NCI-H2196 treated with DMSO at 0.1 percent for 48 hours (cell line): ENCODE data around the gene ASB3.
"Not testable (repeated sequence)": the region's sequence is repeated elsewhere in the genome, so short reads cannot be mapped to it uniquely, and the experiment has no call there.

Experiments used
- DNase-seq: peaks from one replicate; lab custom pipeline; 2025; ENCODE audit not compliant: unreplicated experiment; lab: John Stamatoyannopoulos, UW

Gene ASB3

DNA sequence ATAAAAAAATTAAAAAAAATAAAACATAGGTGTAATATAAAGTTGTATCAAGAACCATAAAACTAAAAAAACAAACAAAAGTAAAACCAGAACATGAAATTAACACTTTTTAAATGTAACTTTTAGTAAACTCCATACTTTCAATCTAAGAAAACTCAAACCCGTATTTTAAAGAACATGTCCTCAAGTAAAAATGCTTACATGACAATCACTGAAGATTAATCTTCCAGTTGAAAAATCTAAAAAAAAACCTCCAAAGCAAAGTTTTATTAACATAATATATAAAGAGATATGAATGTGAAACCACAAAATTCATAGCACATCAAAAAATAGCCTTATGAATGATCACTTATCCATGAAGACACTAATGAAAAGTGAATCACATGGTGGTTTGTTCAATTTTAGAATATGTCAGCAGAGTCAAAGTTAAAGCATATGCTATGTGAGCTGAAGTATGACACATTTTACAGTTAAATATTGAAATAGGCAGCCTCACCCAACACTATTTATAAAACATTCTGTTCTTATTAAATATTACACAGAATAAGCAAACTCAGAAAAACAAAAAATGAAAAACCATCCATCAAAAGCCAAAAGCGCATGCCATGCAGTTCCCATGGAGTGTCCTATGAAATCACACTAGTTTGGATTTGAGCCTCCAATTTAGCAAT is 42.2 kb downstream of the ASB3 start:
- DNase-seq, result no peak

DNA sequence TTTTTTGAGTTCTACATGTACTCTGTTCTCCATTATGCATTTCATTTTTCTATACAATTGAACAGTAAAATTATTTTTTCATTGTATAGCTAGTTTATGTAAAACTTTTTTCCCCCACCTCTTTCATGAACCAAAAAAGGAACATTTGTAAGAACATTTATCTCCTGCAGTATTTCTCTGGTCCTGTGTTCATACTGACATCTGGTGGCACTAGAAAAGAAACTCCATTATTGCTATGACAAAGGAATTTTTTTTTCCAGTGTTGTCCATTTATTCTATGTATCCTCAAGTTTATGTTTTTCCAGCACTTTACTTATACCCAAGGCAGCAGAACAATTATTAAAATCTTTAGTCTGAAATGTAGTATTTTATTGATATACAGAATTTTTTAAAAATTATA is 46.6 kb downstream of the ASB3 start:
- no peak for DNase-seq

DNA sequence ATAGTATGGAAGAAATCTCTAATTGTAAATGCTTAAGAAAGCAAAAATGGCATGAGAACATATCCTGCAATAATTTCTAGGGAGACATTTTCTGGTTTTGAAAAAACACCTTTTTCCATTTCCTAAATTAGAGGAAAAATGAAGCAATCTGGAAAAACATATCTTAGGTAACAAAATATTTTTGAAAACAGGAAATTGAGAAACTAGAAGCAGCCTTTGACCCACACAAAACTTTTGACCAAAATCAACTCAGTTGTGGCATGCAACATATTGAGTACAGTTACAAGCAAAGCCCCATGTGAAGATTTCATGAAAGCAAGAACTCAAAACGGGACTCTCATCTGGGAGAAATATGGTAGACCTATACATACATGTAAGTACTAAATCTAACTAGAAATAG is 47.7 kb downstream of the ASB3 start:
- DNase-seq, result no peak

DNA sequence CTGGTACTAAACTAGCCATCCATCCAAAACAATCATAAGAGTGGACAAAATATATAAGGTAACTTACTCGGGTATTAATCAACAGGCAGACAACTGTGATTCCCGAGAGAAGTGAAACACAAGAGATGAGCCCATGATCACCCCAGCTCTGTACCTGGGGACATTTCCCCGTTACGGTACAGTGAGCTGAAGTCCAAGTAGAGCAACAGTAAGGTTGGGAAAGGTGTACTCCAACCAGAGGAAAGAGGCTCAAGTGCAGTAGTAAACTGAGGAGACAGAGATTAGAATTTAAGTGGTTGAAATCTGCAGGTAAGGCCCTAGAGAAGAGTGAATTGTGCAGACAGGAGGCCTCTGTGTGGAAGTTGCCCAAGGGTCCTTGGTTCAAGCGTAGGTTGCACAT is 49.7 kb downstream of the ASB3 start:
- no peak for DNase-seq

DNA sequence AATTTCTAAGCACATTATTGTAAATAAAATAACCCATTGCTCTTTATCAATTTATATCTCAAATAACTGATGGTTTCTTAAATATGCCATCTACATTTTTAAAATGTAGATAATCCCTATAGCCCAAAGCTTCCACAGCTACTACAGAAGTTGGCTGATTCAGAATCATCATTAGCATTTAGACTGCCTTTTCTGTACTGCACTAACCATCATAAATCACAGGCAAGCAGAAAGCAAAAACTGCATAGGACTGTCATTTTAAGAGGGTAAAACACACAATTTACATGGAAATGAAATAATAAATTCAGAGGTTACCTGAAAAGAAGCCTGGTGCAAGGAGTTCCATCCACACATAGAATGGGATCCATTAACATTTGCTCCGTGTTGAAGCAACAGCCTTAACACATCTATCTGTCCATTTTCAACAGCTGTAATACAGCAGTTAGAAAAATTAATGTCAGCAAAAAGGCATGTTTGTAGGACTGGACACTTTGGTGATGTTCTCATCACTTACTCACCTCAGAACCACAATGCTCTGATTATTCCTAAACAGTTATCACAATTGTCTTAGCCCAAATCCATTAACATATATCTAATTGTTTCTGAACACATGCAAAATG is 57.5 kb downstream of the ASB3 start:
- DNase-seq, result no peak

DNA sequence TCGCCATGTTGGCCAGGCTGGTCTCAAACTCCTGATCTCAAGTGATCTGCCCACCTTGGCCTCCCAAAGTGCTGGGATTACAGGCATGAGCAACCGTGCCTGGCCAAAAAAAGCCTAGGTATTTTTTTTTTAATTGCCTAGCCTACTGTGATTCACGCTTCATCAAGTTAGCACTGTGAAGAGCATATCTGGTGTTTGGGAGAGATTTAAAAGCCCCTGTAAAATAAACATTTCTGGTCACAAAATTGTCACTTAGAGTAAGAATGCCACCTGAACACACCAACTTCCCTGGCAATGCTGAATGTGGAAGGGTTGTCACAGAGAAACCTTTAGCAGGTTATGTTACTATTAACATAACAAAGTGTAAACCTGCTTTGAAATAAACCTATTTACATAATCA is 58.8 kb downstream of the ASB3 start:
- DNase-seq, result no peak

DNA sequence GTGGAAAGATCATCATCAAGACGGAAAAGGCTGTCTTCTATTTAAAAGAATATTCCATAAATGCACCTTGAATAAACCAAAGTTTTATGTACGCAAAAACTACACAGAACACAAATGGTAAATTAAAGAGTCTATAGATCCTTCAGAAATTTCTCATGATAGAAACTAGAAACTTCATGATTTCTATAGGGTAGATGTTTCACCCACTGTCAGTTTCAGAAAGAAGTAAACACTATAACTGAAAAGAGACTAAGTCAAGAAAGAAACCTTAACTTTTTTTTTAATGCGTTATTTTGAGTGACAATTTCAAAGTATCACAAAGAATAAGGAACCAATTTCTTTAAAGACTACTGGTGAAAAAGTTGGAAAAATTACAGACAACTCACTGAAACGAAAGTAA is 61.1 kb downstream of the ASB3 start:
- no peak for DNase-seq

DNA sequence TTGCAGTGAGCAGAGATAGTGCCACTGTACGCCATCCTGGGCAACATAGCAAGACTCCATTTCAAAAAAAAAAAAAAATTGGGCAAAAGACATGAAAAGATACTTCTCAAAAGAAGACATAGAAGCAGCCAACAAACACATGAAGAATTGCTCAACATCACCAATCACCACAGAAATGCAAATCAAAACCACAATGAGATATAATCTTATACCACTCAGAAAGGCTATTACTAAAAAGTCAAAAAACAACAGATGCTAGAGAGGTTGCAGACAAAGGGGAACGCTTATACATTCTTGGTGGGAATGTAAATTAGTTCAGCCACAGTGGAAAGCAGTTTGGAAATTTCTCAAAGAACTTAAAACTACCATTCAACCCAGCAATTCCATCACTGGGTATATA is 62.2 kb downstream of the ASB3 start:
- DNase-seq, result no peak

DNA sequence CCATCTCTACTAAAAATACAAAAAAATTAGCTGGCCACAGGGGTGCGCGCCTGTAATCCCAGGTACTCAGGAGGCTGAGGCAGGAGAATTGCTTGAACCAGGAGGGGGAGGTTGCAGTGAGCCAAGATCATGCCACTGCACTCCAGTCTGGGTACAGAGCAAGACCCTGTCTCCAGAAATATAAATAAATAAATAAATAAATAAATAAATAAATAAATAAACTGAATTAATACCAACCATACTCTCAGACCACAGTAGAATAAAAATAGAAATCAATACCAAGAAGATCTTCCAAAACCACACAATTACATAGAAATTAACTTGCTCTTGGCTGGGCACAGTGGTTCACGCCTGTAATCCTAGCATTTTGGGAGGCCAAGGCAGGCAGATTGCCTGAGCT is 65.8 kb downstream of the ASB3 start:
- not testable (repeated sequence) for DNase-seq

DNA sequence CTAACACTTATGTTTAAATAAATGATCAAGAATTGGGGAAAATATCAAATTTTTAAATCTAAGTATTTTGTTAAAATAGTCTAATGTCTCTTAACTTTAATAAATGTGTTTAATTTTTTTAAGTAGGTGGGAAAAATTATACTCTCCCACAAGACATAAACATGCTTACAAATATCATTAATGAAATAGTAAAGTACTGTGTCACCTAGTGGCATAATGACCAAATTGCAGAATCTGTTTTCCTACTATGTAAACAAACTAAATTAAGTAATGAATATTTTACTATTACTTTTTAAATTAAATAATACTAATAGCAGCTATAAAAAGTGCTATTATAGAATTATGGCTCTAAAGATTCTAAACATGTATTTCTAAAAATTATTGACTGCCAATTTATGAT is 71.2 kb downstream of the ASB3 start:
- DNase-seq, result no peak

DNA sequence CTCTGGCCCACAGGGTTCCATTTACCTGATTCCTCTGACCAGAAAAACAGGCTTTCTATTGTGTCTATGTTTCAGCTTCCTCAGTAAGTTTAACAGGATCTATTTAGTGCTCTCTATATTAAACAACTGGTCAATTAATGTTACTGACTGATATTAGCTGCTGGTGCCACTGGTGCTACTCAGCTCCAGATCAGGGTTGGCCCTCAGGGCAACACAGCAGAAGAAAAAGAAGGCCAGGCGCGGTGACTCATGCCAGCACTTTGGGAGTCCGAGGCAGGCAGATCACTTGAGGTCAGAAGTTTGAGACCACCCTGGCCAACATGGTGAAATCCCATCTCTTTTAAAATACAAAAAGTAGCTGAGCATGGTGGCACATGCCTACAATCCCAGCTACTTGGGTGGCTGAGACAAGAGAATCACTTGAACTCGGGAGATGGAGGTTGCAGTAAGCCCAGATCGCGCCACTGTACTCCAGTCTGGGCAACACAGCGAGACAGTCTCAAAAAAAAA is 75.4 kb downstream of the ASB3 start:
- DNase-seq, result no peak

DNA sequence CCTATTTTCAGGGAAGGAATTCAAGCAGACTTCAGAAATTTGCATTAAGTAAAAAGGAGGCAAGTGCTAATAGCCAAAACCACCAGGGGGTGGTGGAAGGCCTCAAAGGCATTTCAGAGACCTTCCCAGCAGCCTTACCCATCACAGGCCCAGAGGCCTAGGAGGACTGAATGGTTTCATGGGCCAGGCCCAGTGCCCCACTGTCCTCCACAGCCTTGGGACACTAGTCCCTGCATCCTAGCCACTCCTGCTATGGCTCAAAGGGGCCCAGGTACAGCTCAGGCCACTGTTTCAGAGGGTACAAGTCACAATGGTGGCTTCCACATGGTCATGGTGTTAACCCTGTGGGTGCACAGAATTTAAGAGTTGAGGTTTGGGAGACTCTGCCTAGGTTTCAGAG is 77.8 kb downstream of the ASB3 start:
- DNase-seq, result no peak

DNA sequence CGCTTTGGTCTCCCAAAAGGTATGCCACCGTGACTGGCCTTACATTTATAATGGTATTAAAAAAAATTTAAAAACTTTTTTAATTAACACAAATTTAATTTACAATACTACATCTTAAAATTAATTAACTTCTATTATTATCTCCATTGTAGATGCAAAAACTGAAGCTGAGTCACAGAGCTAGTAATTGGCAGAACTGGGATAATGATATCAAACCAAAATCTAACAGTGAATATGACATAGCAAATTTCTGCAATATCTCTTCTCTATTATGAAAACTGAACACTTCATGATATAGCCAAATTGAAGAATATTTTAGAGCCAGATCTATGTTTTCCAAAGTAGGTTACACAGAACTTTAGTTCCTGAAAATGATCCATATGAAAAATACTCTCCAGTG is 85.5 kb downstream of the ASB3 start:
- no peak for DNase-seq

DNA sequence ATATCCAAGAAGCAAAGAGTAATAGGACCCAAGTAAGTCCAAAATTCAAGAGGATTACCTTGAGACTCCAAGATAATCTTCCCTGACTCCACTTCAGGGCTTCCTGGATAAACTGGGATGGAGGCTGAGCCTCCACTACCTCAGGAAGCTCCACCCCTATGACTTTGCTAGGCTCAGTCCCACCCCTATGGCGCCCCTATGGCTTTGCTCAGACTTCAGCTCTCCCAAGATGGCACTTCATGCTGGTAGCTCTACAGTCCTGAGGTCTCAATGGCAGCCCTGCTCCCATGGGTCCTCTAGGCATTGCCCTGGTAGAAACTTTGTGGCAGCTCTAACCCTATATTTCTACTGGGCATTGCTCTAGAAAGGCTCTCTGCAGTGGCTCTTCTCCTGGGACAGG is 89.1 kb downstream of the ASB3 start:
- no peak for DNase-seq

DNA sequence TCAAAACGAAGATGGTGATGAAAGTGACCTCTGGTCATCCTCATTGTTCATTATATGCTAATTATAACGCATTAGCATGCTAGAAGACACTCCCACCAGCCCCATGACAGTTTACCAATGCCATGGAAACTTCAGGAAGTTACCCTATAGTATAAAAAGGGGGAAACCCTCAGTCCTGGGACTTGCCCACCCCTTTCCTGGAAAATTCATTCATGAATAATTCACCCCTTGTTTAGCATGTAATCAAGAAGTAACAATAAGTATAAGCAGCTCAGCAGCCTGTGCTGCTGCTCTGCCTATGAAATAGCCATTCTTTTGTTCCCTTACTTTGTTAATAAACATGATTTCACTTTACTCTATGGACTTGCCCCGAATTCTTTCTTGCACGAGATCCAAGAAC is 89.7 kb downstream of the ASB3 start:
- no peak for DNase-seq

DNA sequence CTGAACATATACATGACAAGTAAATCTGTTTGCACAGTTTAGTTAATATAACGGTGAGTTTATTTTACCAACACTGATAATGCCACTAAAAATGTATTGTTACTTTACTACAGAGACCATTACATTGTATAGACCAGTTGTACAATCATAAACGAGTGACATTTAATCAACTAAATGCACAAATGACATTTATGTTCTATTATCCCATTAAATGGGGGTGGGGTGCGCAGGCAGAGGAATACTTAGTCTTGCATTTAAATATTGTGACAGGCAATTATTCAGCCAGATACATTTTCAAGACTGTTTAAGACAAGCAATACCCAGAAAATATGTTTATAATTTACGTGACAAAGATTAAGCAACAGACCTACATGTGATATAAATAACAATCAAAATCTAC is 91.2 kb downstream of the ASB3 start:
- no peak for DNase-seq

DNA sequence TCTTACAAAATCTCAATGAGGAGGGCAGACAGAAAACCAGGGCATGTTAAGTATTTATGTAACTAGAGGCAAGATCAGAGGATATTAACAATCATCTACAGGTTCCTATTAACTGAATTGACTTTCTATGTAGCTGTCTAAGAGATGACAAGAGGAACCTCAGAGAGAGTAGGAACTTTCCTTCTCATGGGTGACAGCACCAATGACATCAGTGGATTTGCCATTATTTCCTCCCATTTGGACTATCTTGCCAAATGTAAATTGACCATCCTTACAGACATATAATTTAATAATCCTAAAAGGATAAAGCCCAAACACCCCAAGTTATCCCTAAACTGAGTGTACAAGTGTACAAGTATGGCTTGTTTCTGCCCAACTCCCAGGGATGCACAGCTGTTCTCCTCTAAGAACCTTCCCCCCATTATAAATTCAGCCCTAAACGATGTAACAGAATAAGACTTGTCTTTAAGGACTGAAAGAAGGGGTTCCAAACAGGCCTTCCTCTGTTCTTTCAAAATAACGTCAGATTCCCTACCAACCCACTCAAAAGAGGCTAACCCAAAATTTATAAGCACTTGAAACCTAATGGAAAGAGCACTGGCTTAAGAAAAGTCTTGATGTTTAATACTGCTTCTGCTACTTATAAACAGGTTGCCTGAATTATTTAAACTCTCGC is 92.5 kb downstream of the ASB3 start:
- no peak for DNase-seq

DNA sequence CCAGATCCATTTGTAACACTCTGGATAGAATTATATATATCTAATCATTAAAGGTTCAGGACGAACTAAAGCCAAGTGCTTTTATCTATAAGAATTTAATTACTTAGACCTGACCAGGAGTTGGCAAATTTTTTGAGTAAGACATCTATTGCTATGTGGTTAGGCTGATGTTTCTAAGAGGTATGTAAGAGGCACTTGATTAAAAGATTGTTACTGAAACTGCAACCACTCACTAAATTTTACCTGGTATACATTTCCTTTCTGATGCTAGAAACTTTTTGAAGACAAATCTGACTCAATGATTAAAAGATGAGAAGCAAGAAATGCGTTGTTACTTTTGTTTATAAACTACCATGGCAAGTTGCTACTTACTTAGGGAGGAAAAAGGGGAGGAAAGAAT is 95.9 kb downstream of the ASB3 start:
- DNase-seq, result no peak

DNA sequence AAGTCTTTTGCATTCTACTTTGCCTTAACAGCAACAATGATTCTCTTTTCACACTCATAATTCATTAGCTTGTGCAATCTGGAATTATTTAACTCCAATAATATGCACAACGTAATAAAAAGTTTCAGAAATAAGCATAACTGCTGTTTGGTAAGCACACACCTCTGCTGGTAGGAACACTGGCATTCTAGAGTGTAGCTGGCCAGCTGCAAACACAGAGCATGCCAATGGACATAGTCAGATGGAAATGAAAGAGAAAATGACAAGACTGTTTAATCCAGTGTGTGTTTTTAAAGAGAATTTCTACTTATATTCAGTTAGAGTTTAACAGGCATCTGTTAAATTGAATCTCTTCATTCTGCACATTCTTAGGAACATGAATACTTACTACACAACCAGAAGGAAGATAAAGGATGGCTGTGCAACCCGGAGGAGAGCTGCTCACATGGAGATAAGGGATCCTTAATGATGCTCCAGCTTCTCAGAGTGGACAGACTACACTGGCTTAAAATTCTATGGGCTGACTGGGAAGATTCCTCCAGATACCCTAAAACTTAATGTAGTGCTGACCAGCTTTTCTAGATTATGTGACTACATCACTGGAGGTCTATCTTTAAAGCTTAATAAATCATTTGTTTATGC is 113.8 kb downstream of the ASB3 start:
- DNase-seq, result no peak

DNA sequence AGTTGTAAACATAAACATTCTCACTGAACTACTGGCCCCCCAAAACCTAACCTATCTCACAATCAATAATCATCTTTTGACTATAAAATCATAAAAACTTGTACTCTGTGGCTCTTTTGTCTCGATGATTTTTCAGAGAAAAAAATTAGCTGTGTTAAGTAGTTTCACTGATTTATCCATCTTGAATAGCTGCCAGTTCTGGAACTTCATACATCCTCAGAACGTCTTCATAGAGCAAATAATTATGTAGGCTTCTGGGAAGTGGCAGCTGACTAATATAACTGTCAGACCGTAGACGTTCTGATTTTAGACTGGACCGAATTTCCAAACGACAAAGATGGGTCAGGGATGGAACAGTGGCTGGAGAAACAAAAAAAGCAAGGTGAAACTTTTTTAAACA is 116.4 kb downstream of the ASB3 start:
- no peak for DNase-seq

DNA sequence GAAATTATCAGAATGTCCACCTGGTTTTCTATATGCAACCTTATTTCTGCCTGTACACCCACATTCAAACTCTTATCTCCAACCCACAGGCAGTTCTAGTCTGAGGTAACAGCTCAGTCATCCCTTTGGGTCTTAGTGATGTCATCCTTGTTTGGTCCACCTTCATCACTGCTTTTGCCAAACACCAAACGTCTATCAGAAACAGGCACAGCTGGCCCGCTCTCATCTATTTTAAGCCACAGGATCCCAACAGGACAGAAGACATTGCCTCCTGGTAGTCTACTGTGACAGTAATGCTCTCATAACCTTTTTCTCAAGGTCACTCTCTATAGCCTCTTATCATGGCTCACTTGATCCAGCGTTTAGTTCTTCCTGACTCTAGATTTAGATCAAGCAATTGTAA is 118.1 kb downstream of the ASB3 start:
- DNase-seq, result no peak

DNA sequence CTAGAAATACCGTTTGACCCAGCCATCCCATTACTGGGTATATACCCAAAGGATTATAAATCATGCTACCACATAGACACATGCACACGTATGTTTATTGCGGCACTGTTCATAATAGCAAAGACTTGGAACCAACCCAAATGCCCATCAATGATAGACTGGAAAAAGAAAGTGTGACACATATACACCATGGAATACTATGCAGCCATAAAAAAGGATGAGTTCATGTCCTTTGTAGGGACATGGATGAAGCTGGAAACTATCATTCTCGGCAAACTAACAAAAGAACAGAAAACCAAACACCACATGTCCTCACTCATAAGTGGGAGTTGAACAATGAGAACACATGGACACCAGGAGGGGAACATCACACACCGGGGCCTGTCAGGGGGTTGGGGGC is 119.6 kb downstream of the ASB3 start:
- not testable (repeated sequence) for DNase-seq
